Esophagus squamous epithelium (tissue), 5 donors: ENCODE data around the gene SPAG17. TPM values are rescaled to one million over a fixed set of nuclear protein-coding genes. Genes with fewer than 3 reads are reported as not detected.

Experiments used
- DNase-seq: peaks from one replicate; lab custom pipeline; 2025; lab: John Stamatoyannopoulos, UW
- H3K27ac ChIP-seq, 4 donors: fragments of 200-600 bp; sonication (generic); one replicate each; pipeline ENCODE4 v1.5.1; 2016 to 2019; ENCODE audit warnings: mild to moderate bottlenecking in 1 of 4
- H3K27me3 ChIP-seq, 4 donors: fragments of 200-600 bp; sonication (generic); 1 replicate in 3 of 4; 2 replicates in 1 of 4; pipeline versions ENCODE4 v1.5.1 to v1.6.0; 2017 to 2021; ENCODE audit warnings: antibody characterized with exemption in 1 of 4
- H3K36me3 ChIP-seq, 3 donors: fragments of 200-600 bp; sonication (generic); one replicate each; pipeline ENCODE4 v1.5.1; 2016 to 2019
- H3K4me1 ChIP-seq, 3 donors: fragments of 200-600 bp; sonication (generic); one replicate each; pipeline ENCODE4 v1.5.1; 2017 to 2019
- H3K4me3 ChIP-seq, 4 donors: fragments of 200-600 bp; sonication (generic); 1 replicate in 3 of 4; 2 replicates in 1 of 4; pipeline ENCODE4 v1.5.1; 2016 to 2019; ENCODE audit warnings: mild to moderate bottlenecking in 2 of 4, moderate library complexity in 1 of 4
- H3K9me3 ChIP-seq, 3 donors: fragments of 200-600 bp; sonication (generic); one replicate each; pipeline ENCODE4 v1.5.1; 2016 to 2019
- CTCF ChIP-seq, 6 experiments: fragments of 450-650 bp in 4 of 6; fragments of 200-600 bp in 2 of 6; sonication (generic) in 2 of 6; IDR thresholded peaks; one replicate each; pipeline ENCODE4 v1.5.1; 2016 to 2019; ENCODE audit warnings: antibody characterized with exemption in 6 of 6, mild to moderate bottlenecking in 4 of 6, moderate library complexity in 4 of 6
- POLR2A ChIP-seq, 4 donors: fragments of 450-650 bp; IDR thresholded peaks; one replicate each; pipeline ENCODE4 v1.6.1; 2017; ENCODE audit warnings: antibody characterized with exemption in 4 of 4, mild to moderate bottlenecking in 4 of 4, moderate library complexity in 3 of 4
- whole genome bisulfite sequencing, 2 donors: methylation state at CpG; one replicate each; pipeline ENCODE4 v1.1.5; 2018; 5-methylcytosine and 5-hydroxymethylcytosine counted together
- intact Hi-C: fragments of 100-400 bp; cut with DNase I; formaldehyde crosslinking; loops from one replicate; pipeline ENCODE4 v1.15.0; 2022
- total RNA-seq, 4 donors: library from RNA; depleted of rRNA; stranded (reverse); fragments of >200 nt; gene quantifications; one replicate each; pipeline ENCODE4 v1.1.0, GENCODE V29; 2016
- donor health status: DM: yes; HTN: yes; CAD: no.

The SPAG17 gene
- total RNA-seq, 4 donors from 2014 or later: 8.8 to 20.9 (median 13.8) TPM

- TF ChIP-seq POLR2A (IDR thresholded peaks at IDR 0.05): no peak
- no peak for TF ChIP-seq CTCF (IDR thresholded peaks at IDR 0.05)
- Histone ChIP-seq H3K27me3 (no peaks in the 10 kb centered on the region), H3K27ac (no peak overlapping the region), H3K4me1 (peaks cover 0 to 20% (median 0%) of the 10 kb centered on the region in 3 donors), H3K9me3 (no peaks in the 10 kb centered on the region), H3K36me3 (no peaks in the 10 kb centered on the region), H3K4me3 (no peak overlapping the region)
- intact Hi-C loops: no loop called here
- 80 to 81% methylated on average over 2 of the region's 2 CpGs for WGBS, 2 donors
- no peak for DNase-seq
These were observed 1.4 kb downstream of the SPAG17 start for GRCh38 chr1:118183586-118183985.

- no peaks in the 10 kb centered on the region for H3K36me3 ChIP-seq
- peaks cover 0 to 2% (median 0%) of the 10 kb centered on the region in 3 donors for H3K4me1 ChIP-seq
- 86 to 92% methylated on average over 3 of the region's 3 CpGs for WGBS, 2 donors
- intact Hi-C loops: no loop called here
- DNase-seq: no peak
- TF ChIP-seq CTCF (IDR thresholded peaks at IDR 0.05): no peak
- no peak for TF ChIP-seq POLR2A (IDR thresholded peaks at IDR 0.05)
- no peak overlapping the region for H3K4me3 ChIP-seq
- no peak overlapping the region for H3K27ac ChIP-seq
- H3K27me3 ChIP-seq: no peaks in the 10 kb centered on the region
- peaks cover 0 to 6% (median 0%) of the 10 kb centered on the region in 3 donors for H3K9me3 ChIP-seq
These were observed 7.0 kb downstream of the SPAG17 start for GRCh38 chr1:118177998-118178397.

- H3K4me3 ChIP-seq: no peak overlapping the region
- no peak overlapping the region for H3K27ac ChIP-seq
- 54 to 57% methylated on average over 1 of the region's 1 CpG for WGBS, 2 donors
- no peaks in the 10 kb centered on the region for H3K4me1 ChIP-seq
- intact Hi-C loops: no loop called here
- no peaks in the 10 kb centered on the region for H3K27me3 ChIP-seq
- no peaks in the 10 kb centered on the region for H3K36me3 ChIP-seq
- no peaks in the 10 kb centered on the region for H3K9me3 ChIP-seq
- no peak for TF ChIP-seq CTCF (IDR thresholded peaks at IDR 0.05)
- TF ChIP-seq POLR2A (IDR thresholded peaks at IDR 0.05): no peak
- DNase-seq: no peak
These were observed 16.0 kb downstream of the SPAG17 start for GRCh38 chr1:118169016-118169415.

- Histone ChIP-seq H3K27me3 (no peaks in the 10 kb centered on the region), H3K4me1 (peaks cover 0 to 19% (median 0%) of the 10 kb centered on the region in 3 donors), H3K9me3 (no peaks in the 10 kb centered on the region), H3K4me3 (no peak overlapping the region), H3K27ac (no peak overlapping the region), H3K36me3 (no peaks in the 10 kb centered on the region)
- 31 to 33% methylated on average over 1 of the region's 1 CpG for WGBS, 2 donors
- DNase-seq: no peak
- TF ChIP-seq POLR2A (IDR thresholded peaks at IDR 0.05) (no peak), CTCF (IDR thresholded peaks at IDR 0.05) (no peak)
- intact Hi-C loops: no loop called here
These were observed 24.2 kb downstream of the SPAG17 start for GRCh38 chr1:118160806-118161205.

GRCh38 chr1:118159569-118159968 is 25.5 kb downstream of the SPAG17 start:
- no peaks in the 10 kb centered on the region for H3K36me3 ChIP-seq
- intact Hi-C loops: no loop called here
- WGBS, 2 donors: 36 to 41% methylated on average over 4 of the region's 4 CpGs
- no peak overlapping the region for H3K27ac ChIP-seq
- H3K4me3 ChIP-seq: no peak overlapping the region
- DNase-seq: no peak
- no peaks in the 10 kb centered on the region for H3K9me3 ChIP-seq
- H3K4me1 ChIP-seq: peaks cover 0 to 19% (median 0%) of the 10 kb centered on the region in 3 donors
- H3K27me3 ChIP-seq: no peaks in the 10 kb centered on the region
- TF ChIP-seq POLR2A (IDR thresholded peaks at IDR 0.05): no peak
- no peak for TF ChIP-seq CTCF (IDR thresholded peaks at IDR 0.05)
